SK-N-SH treated with all-trans-retinoic acid at 6 μM for 48 hours (cell line): Measurements from ENCODE around the gene RB1.

Experiments used
- CSDC2 ChIP-seq: fragments of 250-450 bp; sonication (Bioruptor Pico); IDR thresholded peaks from 2 replicates; pipeline ENCODE4 v1.5.0; 2020; ENCODE audit warnings: mild to moderate bottlenecking, moderate library complexity
- OSR1 ChIP-seq: fragments of 250-450 bp; sonication (Bioruptor Pico); IDR thresholded peaks from 2 replicates; pipeline ENCODE4 v1.8.0; 2022; ENCODE audit warnings: moderate library complexity, mild to moderate bottlenecking, inconsistent platforms
- PATZ1 ChIP-seq: fragments of 250-450 bp; sonication (Bioruptor Pico); IDR thresholded peaks from 2 replicates; pipeline ENCODE4 v1.8.0; 2020; ENCODE audit warnings: mild to moderate bottlenecking, moderate library complexity, borderline replicate concordance
- PPARA ChIP-seq: fragments of 250-450 bp; sonication (Bioruptor Pico); IDR thresholded peaks from 2 replicates; pipeline ENCODE4 v1.5.0; 2020; ENCODE audit warnings: mild to moderate bottlenecking, borderline replicate concordance
- ZFP30 ChIP-seq: fragments of 450-650 bp; formaldehyde crosslinking; IDR thresholded peaks from 2 replicates; pipeline ENCODE4 v1.5.0; 2022; ENCODE audit warnings: mild to moderate bottlenecking, moderate library complexity
- ZNF70 ChIP-seq: fragments of 450-650 bp; formaldehyde crosslinking; IDR thresholded peaks from 2 replicates; pipeline ENCODE4 v1.5.0; 2020; ENCODE audit warnings: mild to moderate bottlenecking, moderate library complexity

- TF ChIP-seq CSDC2 (CRISPR knock-in tag) (no peak), OSR1 (CRISPR knock-in tag) (no peak), PPARA (CRISPR knock-in tag) (no peak), PATZ1 (no peak), ZFP30 (no peak), ZNF70 (CRISPR knock-in tag) (no peak)
Observed at GRCh38 chr13:48295271-48295670, 8.3 kb upstream of the RB1 start.
